Measurements from ENCODE around the gene PEX7.

Gene PEX7

DNA sequence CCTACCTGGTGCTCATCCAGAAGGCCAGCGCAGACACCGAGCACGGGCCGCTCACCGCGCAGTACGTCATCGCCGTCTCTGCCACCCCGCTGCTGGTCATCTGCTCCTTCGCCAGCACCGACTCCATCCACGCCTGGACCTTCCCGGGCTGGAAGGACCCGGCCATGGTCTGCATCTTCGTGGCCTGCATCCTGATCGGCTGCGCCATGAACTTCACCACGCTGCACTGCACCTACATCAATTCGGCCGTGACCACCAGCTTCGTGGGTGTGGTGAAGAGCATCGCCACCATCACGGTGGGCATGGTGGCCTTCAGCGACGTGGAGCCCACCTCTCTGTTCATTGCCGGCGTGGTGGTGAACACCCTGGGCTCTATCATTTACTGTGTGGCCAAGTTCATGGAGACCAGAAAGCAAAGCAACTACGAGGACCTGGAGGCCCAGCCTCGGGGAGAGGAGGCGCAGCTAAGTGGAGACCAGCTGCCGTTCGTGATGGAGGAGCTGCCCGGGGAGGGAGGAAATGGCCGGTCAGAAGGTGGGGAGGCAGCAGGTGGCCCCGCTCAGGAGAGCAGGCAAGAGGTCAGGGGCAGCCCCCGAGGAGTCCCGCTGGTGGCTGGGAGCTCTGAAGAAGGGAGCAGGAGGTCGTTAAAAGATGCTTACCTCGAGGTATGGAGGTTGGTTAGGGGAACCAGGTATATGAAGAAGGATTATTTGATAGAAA is 101.7 kb downstream of the PEX7 start:
- TF ChIP-seq, protein P1, sequence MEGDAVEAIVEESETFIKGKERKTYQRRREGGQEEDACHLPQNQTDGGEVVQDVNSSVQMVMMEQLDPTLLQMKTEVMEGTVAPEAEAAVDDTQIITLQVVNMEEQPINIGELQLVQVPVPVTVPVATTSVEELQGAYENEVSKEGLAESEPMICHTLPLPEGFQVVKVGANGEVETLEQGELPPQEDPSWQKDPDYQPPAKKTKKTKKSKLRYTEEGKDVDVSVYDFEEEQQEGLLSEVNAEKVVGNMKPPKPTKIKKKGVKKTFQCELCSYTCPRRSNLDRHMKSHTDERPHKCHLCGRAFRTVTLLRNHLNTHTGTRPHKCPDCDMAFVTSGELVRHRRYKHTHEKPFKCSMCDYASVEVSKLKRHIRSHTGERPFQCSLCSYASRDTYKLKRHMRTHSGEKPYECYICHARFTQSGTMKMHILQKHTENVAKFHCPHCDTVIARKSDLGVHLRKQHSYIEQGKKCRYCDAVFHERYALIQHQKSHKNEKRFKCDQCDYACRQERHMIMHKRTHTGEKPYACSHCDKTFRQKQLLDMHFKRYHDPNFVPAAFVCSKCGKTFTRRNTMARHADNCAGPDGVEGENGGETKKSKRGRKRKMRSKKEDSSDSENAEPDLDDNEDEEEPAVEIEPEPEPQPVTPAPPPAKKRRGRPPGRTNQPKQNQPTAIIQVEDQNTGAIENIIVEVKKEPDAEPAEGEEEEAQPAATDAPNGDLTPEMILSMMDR (IDR thresholded peaks at IDR 0.05; ENCODE audit: low read length, missing control alignments) = no peak
- H3K4me3 ChIP-seq (replicated peaks; ENCODE audit: low read depth, low read length) = no peak overlapping the region
- DNase-seq (ENCODE audit: low read depth) = no peak

DNA sequence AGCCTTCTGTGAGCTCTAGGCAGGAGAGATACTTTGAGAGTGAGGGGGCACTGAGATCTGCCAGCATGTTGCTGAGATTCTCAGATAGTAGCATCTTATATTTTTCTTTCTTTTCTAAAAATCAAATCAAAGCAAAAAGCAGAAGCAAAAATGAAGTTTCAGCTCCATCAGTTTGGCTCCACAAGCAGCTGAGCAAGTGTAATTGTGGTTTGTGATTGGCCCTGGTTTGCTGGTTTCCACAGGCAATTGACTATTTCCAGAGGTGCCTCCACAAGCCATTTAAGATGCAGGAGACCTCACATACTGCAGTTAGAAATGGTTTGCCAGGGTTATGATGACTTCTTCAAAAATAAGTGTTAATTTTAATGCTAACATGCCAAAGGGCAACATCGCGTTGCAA is 104.0 kb downstream of the PEX7 start:
- TF ChIP-seq, protein P1 (IDR thresholded peaks at IDR 0.05; ENCODE audit: low read length, missing control alignments) = no peak
- H3K4me3 ChIP-seq (replicated peaks; ENCODE audit: low read depth, low read length) = no peak overlapping the region
- no peak for DNase-seq (ENCODE audit: low read depth)

DNA sequence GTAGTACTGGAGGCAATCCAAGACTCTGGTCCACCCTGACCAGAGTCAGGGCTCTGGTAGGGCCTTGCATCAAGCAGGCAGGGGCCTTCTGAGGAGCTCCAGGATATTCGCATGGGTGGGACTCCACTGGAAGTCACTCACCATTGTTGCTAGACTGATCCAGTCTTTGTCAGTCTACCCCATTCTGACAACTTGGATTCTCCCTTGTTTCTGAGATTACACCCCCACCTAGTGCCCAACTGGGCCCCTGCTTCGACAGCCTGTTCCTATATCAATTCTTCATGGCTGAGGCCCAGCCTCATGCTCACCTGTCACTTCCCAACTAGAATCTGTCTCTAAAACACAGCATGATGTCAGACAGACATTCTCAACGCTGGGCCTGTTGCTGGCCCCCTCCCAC is 104.9 kb downstream of the PEX7 start:
- peak; percentile 15 for DNase-seq (ENCODE audit: low read depth)
- TF ChIP-seq, protein P1 (IDR thresholded peaks at IDR 0.05; ENCODE audit: low read length, missing control alignments) = peak; percentile 34
- H3K4me3 ChIP-seq (replicated peaks; ENCODE audit: low read depth, low read length) = no peak overlapping the region

DNA sequence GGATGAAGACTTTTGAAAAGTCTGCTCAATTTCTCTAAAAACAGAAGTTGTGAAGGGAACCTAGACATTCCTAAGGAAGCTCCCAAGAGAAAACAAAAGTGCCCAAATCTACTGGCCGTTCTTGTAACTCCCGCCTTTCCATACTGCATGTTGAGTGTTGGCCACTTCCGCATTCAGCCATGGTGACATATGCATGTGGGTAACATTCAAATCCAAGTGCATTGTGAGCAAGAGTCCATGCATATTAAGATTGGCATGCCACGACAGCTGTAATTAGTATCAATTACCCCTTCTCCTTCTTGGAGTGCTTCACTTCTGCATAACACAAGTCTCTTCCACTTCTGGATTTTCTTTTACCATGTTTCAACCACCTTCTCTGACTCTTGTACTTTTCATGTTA is 108.1 kb downstream of the PEX7 start:
- TF ChIP-seq, protein P1 (IDR thresholded peaks at IDR 0.05; ENCODE audit: low read length, missing control alignments) = no peak
- H3K4me3 ChIP-seq (replicated peaks; ENCODE audit: low read depth, low read length) = no peak overlapping the region
- no peak for DNase-seq (ENCODE audit: low read depth)

DNA sequence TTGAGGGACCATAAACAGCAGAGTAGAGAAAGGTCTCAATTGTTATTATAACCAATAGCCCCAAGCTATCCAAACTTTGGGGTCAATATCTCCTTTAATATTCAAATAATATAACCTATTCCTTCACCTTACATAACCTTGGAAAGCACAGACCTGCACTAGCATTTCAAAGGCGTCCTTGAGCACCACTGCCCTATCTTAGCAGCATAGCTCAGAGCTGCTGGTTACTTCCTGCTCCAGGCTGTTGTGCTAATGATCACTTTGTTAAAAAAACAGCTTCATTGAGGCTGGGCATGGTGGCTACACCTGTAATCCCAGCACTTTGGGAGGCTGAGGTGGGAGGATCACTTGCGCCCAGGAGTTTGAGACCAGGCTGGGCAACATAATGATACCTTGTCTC is 110.2 kb downstream of the PEX7 start:
- no peak for DNase-seq (ENCODE audit: low read depth)
- no peak overlapping the region for H3K4me3 ChIP-seq (replicated peaks; ENCODE audit: low read depth, low read length)
- TF ChIP-seq, protein P1 (IDR thresholded peaks at IDR 0.05; ENCODE audit: low read length, missing control alignments) = no peak

DNA sequence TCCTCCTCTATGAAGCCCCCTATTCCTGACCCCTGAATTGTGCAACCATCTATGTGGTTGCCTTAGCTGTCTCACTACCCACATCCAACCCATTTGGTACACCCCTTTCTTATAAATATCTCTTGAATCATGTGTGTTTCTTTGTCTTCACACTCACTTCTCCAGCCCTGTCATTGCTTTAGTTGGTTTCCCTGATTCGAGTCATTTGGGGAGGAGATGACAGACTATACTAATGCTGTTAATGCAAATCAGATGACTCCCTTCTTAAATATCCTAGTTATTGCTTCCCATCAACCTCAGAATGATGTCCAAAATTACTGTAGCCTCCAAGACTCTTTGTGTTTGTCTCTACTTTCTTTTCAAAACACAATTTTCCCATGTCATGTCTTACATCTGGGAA is 122.7 kb downstream of the PEX7 start:
- no peak for DNase-seq (ENCODE audit: low read depth)
- H3K4me3 ChIP-seq (replicated peaks; ENCODE audit: low read depth, low read length) = no peak overlapping the region
- TF ChIP-seq, protein P1 (IDR thresholded peaks at IDR 0.05; ENCODE audit: low read length, missing control alignments) = no peak

DNA sequence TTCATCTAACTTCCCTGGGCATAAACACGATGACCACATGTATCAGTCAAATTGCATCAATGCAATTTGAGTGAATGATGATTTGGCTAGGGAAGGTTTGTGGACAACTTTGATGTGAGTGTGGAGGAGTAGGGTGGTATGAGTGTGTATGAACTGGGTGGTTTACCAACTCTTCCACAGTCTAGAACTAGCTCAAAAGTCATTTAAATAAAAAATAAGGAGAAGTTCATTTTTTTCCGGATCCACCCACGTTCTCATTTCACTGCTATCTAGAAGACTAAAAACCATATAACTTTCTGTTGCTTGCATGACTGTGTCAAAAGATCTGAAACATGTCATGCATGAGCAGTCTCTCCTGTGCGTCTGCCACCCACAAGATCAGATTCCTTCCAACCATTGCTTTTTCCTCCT is 123.3 kb downstream of the PEX7 start:
- no peak overlapping the region for H3K4me3 ChIP-seq (replicated peaks; ENCODE audit: low read depth, low read length)
- TF ChIP-seq, protein P1 (IDR thresholded peaks at IDR 0.05; ENCODE audit: low read length, missing control alignments) = no peak
- no peak for DNase-seq (ENCODE audit: low read depth)

Measured in fibroblast of pulmonary artery (primary cell).